Heart left ventricle (tissue), 13 donors: ENCODE results near the gene AP2S1.

Source experiments
- POLR2A ChIP-seq, 2 donors: fragments of 450-650 bp; IDR thresholded peaks; one replicate each; pipeline ENCODE4 v1.6.1; 2017; ENCODE audit warnings: antibody characterized with exemption in 2 of 2, mild to moderate bottlenecking in 2 of 2, moderate library complexity in 2 of 2
- TF ChIP-seq, protein P1 (sequence below), 12 donors: fragments of 200-600 bp; sonication (generic) in 4 of 12; IDR thresholded peaks; one replicate each; pipeline versions ENCODE4 v1.5.0 to v1.8.0; 2018 to 2022; ENCODE audit warnings: antibody characterized with exemption in 12 of 12, mild to moderate bottlenecking in 5 of 12
- donor health status: ischemic (EF 13 %, LVEDD 7.1; RV severe dilation, severe dysfunction).
- donor health status: DM: no; HTN: yes; CAD: no.
- donor health status: DM: no; HTN: no; CAD: no.
- donor health status: ischemic (EF 25% LVEDD 6.9; RV normal size, moderate dysfunction).
- donor health status: ischemic (EF 25% LVEDD 5.7; RV mildly dilated, moderate dysfunction).
- donor health status: ischemic (EF 35%, LVEDD 5.7; RV mildly dilated, moderate dysfunction).
- donor health status: nonischemic (EF 11% LVEDD 7.7; RV severe dilation, severe dysfunction).
- donor health status: DM: yes; HTN: yes; CAD: no.
- donor health status: PGD.
- donor health status: ischemic (EF 29% LVEDD 5.4; RV normal size, mild dysfunction).
- donor health status: nonischemic (EF 23%, LVEDD 6.1; RV moderate dilation, normal function).

DNA sequence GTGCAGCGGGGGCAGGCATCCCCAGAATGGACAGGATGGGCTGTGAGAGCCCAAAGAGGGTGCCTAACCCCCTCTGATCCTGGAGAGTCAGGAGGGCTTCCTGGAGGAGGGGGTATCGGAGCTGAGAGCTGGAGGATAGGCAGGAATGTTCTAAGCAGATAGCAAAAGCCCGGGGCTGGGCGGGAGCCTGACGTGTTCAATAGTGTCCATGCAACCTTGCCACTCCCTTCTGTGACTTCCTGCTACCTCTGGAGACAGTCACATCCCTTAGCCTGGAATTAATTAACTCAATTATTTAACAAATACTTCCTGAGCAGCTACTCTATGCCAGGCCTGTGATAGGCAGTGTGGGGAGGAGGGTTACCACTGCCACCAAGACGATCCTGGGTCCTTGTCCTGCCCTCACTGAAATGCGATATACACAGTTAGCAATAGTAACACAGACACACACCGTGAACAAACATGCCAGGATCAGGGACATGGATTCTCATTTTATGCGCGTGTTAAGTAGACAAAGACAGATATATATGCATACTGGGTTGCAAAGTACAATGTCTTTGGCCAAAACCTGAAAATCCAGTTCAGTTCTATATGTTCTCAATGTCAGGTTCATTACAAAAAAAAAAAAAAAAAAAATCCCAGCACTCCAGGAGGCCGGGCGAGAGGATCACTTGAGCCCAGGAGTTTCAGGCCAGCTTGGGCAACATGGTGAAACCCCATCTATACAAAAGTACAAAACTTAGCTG is 10.7 kb downstream of the AP2S1 start:
- TF ChIP-seq, protein P1, sequence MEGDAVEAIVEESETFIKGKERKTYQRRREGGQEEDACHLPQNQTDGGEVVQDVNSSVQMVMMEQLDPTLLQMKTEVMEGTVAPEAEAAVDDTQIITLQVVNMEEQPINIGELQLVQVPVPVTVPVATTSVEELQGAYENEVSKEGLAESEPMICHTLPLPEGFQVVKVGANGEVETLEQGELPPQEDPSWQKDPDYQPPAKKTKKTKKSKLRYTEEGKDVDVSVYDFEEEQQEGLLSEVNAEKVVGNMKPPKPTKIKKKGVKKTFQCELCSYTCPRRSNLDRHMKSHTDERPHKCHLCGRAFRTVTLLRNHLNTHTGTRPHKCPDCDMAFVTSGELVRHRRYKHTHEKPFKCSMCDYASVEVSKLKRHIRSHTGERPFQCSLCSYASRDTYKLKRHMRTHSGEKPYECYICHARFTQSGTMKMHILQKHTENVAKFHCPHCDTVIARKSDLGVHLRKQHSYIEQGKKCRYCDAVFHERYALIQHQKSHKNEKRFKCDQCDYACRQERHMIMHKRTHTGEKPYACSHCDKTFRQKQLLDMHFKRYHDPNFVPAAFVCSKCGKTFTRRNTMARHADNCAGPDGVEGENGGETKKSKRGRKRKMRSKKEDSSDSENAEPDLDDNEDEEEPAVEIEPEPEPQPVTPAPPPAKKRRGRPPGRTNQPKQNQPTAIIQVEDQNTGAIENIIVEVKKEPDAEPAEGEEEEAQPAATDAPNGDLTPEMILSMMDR (IDR thresholded peaks at IDR 0.05), result no peak
- no peak for TF ChIP-seq POLR2A (IDR thresholded peaks at IDR 0.05)
